DMS 273 (cell line): ENCODE data around the gene KIF7.

Experiments
- DNase-seq: peaks from one replicate; lab custom pipeline; 2025; ENCODE audit not compliant: unreplicated experiment; lab: John Stamatoyannopoulos, UW

The KIF7 gene

DNA sequence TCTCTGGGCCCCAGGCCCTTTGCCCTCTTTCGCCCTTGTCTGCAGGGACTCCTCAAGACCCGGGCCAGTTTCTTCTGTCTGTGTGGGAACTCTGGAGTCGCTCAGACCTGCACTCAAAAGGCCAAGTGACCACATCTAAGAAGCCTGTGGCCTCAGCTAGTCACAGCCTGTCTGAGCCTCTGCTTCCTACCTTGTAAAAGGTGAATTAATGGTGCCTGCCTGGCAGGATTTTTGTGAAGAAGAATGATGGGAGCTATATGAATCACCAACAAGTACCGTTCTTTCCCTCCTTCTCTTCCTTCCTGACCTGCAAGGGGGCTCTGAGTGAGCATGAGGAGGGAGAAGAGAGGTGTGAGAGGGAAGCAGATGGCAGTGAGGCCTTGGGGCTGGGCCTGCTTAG lies 16.4 kb upstream of the KIF7 start:
- no peak for DNase-seq

DNA sequence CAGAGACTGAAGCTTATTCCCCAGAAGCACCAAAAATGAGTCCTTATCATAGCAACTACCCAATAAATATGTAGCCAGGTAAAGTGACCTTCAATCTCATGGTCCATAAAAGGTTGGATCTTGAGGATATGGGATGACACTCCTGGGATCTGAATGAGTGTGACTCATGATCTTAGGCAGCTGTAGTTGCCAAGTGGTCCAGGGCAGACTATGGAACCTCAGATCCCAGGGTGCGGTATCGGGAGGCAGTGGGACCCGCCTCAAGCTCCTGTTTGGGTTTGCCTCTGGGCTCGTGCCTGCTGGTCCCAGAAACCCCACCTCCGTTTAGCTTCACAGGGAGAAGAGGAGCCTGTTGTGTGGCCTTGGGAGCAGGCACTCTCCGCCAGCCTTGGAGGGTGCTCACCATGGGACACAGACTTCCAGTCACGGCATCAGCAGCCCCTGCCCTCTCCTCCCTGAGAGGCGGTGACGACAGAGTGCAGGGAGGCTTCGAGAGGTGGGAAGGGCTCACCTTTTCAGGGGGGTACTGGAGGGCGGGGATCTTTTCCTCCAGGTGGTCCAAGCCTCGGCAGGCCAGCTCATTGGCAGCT lies 15.8 kb upstream of the KIF7 start:
- no peak for DNase-seq

DNA sequence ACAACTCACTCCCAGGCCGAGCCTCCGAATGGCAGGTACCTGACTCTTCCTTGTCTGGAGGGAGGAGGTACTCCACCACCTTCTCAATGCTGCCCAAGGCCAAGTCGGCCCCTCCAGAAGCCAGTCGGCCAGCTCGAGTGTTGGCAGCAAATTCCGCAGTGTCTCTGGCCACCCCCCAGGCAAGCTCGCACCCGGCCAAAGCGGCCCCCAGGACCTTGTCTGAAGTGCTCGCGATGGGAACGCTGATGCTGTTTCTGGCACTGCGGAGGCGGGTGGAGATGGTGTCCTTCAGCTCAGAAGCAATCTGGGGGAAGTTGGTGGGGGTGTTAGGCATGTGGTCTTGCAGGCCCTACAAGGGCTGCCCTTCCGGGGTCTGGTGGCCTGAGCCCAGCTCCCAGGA lies 14.7 kb upstream of the KIF7 start:
- DNase-seq, result no peak

DNA sequence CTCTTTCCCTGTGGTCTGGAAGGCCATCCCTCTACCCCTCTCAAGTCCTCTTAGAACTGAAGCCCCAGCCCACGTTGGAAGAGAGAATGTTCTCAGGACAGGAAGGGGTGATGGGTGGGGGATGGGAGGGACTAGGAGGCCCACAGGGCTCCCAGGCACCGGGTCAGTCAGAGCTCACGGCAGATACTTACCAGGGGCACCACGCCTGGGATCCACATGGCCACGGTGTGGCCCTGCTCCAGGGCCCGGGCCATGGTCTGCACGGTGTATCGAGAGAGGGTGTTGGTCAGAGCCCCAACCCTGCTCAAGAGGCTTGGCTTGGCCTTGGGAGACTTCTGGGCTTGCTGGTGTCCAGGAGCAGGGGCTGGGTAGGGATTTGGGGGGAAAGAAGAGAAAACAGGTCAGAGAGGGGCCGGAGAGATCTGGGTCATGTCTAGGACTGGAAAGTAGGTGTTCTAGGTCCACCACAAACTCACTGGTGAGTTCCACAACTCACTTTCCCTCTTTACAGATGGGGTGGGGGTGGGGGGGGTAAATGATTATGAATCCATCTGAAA lies 14.1 kb upstream of the KIF7 start:
- DNase-seq, result no peak

DNA sequence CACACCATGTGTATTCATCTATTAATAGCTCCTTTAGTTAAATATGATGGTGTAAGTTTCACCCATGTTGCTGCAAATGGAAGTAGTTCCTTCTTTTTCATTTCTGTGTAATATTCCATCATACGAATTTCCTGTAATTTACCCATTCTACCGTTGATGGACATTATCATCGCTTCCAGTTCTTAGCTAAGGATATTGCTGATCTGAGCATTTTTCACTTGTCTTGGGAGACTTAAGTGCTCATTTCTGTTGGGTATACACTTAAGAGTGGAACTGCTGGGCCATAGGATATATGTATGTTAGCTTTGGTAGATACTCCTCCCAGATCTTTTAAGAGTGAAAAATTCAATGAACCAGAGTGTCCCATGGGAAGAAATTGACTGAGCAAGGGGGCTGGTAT lies 12.9 kb upstream of the KIF7 start:
- no peak for DNase-seq

DNA sequence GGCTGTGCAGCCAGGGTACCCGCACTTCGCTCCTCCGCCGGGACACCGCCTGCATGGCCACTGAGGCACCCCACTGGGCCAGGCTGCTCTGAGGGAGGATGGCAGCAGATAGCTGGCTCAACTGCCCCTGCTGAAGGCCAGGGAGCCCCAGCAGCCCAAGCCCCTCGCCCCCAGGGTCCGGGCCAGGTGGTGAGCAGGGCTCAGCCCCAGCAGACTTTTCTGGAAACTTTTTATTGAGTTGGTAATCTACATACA lies 12.4 kb upstream of the KIF7 start:
- DNase-seq, result no peak

DNA sequence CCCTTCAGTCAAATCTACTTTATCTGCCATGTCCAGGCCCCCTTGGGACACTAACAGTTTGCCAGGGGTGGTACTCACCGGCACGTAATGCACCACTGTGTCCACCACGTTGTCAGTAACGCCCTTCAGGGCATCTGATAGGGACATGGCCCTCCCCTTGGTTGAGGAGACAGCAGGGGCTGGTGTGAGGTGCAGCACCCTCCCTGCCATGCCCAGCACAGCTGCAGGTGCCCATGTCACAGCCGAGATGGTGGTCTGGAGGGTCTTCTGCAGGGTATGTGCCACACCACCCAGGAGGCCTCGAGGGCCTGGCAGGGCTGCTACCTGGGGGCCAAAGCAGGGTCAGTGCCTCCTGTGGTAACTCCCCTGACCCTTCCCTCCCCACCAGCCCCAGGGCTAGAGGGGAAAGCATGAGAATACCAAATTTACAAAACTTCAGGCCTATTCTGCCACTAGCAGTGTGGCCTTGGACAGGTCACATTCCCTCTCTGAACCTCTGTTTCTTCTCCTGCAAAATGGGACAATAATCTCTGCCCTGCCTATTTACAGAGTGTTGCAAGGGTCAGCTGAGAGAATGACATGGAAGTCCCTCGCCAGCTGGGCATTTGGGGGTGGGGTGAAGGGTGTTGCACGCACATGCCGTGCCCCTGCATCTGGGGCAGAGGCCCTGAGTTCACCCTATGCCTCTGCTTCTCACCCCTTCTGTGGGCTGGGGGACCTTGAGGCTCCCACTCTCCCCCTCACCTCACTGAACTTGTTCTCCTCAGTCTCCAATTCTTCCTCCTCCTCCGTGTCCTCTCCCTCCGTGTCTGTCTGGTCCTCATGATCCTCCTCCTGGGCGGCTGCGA lies 11.8 kb upstream of the KIF7 start:
- DNase-seq, result no peak

DNA sequence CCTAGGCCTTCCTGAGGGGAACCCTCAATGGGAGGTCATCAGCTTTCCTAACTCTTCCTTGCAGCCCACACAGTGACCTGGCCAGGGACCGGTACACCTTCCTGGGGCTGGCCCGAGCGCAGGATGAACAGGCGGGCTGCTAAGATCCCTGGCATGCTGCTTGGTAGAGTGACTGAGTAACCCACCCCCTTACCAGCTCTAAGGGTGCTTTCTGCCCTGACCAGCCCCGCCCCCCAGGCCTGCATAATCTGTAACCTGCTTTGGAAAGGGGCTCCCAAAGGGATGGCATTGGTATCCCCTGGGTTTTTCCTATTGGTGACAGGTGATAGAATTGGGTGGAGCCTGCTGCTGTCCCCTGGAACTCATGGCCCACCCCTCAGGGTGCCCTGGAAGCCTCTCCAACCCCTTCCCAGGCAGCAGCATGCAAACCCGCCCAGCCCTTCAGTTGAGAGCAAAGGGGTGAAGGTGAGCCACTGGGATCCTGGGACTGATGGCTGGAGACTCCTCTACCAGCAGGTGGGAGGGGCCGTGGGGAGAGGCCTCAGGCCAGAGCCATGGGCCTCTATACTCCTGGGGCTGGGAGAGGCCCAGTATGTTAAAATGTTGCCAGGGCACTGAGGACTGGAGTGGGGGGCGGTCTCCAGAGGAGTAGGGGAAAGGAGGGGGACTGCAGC lies 11.1 kb upstream of the KIF7 start:
- no peak for DNase-seq

DNA sequence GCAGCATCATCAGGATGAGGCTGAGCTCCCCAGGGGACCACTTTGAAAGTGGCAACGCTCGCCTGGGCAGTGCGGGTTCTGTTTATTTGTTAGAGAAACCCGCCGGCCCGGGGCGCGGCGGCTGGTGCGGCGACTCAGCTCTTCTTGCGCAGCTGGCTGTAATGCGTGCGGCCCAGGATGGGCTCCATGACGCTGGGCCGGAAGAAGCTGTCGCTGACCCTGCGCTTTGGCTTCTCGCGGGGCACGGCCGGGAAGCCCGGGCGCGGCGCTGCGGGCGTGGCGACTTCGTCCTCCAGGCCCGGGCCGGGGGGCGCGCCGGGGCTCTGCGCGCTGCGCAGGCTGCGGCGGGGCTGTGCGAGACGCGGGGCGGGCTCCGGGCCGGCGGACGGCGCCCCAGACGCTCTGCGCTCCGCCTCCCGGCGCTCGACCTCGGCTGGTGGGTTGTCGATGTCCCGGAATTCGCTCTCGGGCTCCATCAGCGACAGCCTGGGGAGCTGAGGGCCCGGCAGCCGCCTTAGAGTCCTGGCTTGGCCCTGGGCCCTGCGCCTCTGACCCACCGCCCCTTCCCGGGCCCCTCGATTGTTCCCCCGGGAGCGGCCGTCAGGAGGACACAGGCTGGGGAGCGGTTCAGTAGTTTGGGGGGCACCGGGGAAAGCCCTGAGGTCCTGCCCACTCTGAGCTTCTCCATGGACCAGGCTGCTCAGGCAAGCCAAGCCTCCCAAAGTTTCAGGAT lies 10.3 kb upstream of the KIF7 start:
- DNase-seq, result peak; percentile 69

DNA sequence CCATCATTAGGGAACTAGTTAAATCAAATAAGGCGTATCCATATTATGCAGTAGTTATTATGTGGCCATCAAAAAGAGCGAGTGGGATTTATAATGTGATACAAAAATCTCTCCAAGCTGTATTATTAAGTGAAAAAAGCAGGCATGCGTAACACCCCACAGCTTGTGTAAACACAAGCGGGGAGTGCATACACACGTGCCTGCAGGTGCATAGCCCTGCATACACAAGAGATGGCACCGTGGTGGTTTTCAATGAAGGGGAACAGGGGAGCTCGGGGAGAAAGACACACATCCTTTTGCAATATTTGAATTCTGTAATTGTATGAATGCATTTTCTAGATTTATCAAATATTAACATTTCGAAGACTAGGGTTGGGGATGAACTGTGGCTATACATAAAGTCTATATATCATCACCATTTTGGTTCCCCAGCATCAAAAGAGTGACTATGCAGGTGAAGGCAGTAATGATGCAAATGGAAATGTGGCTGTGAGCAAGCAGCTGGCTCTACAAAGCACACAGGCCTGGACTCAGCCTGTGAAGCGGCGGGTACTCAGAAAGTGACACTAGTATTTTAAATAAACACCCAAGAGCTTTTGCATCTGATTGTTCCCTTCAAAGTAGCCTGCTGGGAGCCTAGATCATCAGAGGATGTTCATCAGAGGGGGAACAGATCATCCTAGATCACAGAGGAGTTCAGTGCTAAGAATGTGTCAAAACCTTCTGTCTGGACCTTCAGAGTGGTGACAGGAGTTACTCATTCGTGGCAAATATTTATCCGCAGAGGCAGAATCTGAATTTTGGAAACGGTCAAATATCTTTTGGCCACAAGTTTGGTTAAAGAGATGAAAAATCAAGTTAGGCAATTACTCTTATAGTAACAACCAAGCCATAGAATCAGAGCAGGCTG lies 9.4 kb upstream of the KIF7 start:
- DNase-seq, result peak; percentile 12

DNA sequence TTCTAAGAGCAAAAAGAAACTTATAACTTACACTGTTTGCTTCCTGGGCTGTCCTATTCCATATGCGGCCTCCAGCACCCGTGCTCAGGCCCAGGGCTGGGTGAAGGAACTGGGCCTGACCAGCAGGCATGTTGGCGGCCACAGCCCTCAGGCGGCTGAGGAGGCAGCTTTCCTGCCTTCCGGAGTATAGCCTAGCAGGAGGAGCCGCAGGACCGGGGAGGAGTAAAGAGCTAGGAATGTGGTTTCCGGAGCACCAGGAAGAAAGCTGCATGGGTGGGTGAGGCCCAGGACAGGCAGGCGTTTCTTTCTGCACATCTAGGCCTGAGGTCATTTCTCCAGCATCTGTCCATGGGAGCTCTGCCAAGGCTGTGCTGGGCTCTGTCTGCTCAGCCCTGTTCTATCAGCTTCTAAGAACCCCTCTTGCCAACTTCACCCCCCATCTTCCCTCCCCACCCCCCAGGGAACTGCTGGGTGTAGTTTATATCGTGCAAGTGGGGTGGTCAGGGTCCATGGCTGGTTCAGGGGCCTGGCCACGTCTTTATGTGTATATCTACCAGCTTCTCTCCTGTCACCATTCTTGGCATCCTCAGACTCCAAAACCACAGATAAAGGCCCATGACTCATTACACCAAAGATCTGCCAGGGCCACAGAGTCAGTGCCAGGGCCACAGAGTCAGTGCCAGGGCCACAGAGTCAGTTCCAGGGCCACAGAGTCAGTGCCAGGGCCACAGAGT lies 7.8 kb upstream of the KIF7 start:
- peak; percentile 78 for DNase-seq

DNA sequence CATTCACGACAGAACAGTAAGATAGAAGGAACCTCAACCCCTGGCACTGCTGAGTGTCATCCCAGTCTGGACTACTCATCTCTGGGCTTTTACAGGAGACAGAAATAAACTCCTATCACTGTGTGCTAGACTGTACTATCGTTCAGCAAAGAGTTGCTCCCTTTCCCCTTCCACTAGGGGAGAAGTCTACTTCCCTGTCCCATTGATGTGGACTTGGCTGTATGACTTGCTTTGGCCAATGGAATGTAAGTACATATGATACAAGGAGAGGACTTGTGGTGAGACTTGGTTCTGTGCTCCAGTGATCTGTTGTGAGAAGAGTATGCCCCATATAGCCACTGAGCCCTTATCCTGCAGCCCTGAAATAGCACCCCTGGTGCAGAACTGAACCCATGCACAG lies 5.3 kb upstream of the KIF7 start:
- DNase-seq, result no peak

DNA sequence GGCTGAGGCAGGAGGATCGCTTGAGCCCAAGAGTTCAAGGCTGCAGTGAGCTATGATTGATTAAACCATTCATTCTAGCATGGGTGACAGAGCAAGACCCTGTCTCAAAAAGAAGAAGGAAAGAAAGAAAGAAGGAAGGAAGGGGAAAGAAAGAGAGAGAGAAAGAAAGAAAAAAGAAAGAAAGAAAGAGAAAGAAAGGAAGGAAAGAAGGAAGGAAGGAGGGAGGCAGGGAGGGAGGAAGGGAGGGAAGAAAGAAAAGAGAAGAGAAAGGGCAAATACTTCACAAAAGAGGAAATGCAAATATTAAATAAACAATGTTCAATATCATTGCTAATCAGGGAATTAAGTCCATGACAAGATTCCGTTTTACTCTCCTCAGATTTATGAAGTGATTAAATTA lies 4.0 kb upstream of the KIF7 start:
- no peak for DNase-seq

DNA sequence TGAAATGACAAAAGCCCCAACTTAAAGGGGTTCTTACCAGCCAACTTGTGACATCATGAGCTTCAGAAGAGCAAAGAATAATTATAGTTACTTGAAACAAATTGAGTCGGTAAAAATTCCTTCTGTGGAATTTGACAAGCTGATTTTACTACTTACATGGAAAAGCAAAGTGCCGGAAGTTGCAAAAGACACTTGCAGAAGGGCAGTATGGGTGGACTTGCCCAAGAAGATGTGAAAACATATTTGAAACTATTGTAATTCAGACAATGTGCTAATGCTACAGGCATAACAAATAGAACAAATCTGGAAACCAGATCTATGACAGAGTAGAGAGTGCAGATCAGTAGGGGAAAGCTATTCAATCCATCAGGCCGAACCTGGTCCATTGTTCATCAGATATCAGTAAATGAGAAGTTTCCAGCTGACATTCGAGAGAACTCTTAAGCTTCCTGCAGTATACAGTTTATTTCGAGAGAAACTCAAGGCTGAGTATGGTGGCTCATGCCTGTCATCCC lies 2.5 kb upstream of the KIF7 start:
- DNase-seq, result no peak

DNA sequence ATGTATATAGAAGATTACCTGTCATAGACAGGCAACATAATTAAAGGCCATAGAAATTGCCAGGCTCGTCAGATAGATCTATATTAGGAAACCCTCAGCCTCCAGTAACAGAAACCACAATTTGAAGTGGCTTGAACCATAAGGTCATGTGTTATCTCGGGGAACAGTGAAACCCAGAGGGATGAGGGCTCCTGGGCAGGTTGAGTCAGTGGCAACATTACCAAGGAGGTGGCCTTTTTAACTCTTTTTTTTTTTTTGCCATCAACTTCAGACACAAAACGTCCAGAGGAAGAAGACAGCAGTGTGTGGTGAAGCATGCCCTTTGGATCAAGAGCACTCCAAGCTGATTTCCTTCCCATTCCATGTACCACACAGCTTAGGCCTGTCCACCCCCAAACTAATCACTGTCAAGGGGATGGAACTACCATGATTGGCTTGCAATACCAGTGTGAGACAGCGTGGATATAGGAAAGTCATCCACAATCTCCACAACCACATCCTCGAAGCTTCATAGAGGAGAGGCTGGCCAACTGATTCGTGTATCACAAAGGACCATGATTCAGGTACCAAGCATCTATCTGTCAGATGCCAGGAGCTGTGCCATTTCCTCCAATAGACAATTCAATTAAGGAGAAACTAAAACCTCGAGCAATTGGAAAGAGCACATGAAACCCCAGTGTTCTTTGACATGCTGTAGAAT lies 999 bp upstream of the KIF7 start:
- no peak for DNase-seq

DNA sequence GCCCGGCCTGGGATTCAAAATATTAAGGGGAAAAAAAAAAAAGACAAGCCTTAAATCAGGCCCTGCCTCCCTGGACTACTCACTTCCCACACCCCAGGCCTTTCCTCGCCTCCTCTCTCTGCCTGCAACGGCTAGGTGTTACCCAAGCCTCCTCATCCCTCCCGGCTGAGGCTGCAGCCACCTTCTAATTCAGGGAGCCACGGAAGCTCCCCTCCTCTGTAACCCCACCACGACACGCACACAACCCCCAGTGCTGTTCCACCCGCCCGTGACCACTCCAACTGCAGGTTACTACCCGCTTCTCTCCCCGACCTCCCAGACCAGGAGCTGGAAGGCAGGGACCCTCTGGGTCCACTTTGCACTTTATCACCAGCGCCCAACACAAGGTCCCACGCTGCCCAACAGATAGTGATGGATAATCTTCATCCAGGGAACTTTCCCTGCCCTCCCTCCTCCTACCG lies 936 bp downstream of the KIF7 start:
- DNase-seq, result no peak

DNA sequence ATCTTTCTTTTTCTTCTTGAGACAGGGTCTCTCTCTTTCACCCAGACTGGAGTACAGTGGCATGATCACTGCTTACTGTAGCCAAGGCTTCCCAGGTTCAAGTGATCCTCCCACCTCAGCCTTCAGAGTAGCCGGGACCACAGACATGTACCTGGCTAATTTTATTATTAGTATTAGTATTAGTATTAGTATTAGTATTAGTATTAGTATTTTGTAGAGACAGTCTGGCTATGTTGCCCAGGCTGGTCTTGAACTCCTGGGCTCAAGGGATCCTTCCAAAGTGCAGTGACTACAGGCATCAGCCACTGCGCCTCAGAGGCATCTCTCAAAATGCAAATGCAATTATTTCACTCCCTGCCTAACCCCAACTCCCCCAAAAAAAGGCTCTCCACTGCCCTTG lies 1.7 kb downstream of the KIF7 start:
- DNase-seq, result no peak

DNA sequence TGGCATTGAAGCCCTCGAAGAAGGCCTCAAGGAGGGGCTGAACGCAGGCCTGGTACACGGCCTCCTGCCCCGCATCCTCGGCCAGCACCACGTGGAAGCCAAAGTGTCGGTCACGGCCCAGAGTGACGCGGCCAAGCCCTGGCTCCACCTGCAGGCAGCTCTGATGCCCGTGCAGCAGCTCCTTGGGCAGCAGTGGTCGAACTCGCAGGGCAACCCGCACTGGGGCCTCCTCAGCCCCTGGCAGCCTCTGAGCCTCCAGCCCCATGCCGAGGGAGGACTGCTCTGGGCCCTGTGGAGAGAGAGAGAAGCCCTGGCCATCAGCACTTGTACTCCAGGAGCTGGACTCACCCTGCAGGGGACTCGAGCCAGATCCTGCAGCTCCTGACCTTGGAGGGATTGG lies 2.6 kb downstream of the KIF7 start:
- DNase-seq, result no peak

DNA sequence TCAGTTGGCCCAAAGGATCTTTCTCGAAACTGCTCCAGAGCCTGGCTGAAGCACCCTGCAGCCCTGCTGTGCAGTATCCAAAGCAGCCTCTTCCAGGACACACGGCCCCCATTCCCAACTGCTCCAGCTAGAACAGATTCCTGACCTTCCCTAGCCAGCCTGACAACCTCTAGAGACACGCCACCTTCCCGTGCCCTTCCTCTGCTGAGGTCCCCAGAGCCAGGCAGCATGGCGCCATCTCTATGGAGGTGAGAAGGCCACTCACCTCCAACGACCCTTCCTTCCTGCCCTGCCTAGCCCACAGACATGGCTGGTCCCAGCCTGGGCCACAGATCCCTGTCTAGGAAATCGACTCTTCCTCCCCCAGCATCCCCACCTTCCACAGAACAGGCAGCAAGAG lies 3.1 kb downstream of the KIF7 start:
- no peak for DNase-seq
